ENCODE data around the gene BOC. TPM values are rescaled to one million over a fixed set of nuclear protein-coding genes. Genes with fewer than 3 reads are reported as not detected.
A peak's percentile ranks its signal among the peaks of the same experiment; 100 is the strongest.

BOC gene
- total RNA-seq, 2 donors from 2014 or later = 0.66 TPM; not detected in 1

- Mint-ChIP-seq H3K27me3 (peaks cover 7% of the 10 kb centered on the region), H3K4me1 (no peaks in the 10 kb centered on the region), H3K36me3 (ENCODE audit: low read depth) (no peaks in the 10 kb centered on the region), H3K4me3 (no peak overlapping the region), H3K9me3 (no peaks in the 10 kb centered on the region), H3K27ac (no peak overlapping the region)
- no peak for ATAC-seq (replicated peaks)
These were observed 15.8 kb downstream of the BOC start for GRCh38 chr3:113227146-113227545.

GRCh38 chr3:113228498-113229286, 17.3 kb downstream of the BOC start:
- no peaks in the 10 kb centered on the region for H3K36me3 Mint-ChIP-seq (ENCODE audit: low read depth)
- no peak overlapping the region for H3K4me3 Mint-ChIP-seq
- no peak overlapping the region for H3K27ac Mint-ChIP-seq
- no peaks in the 10 kb centered on the region for H3K9me3 Mint-ChIP-seq
- peaks cover 7% of the 10 kb centered on the region for H3K27me3 Mint-ChIP-seq
- H3K4me1 Mint-ChIP-seq = no peaks in the 10 kb centered on the region
- no peak for ATAC-seq (replicated peaks)

GRCh38 chr3:113231391-113231790, 20.0 kb downstream of the BOC start:
- ATAC-seq (replicated peaks) = peak; percentile 87
- Mint-ChIP-seq H3K27me3 (peaks cover 9% of the 10 kb centered on the region), H3K36me3 (ENCODE audit: low read depth) (no peaks in the 10 kb centered on the region), H3K27ac (no peak overlapping the region), H3K4me1 (no peaks in the 10 kb centered on the region), H3K9me3 (no peaks in the 10 kb centered on the region), H3K4me3 (no peak overlapping the region)

- no peak overlapping the region for H3K4me3 Mint-ChIP-seq
- ATAC-seq (replicated peaks) = peak; percentile 87
- H3K36me3 Mint-ChIP-seq (ENCODE audit: low read depth) = no peaks in the 10 kb centered on the region
- no peak overlapping the region for H3K27ac Mint-ChIP-seq
- no peaks in the 10 kb centered on the region for H3K4me1 Mint-ChIP-seq
- no peaks in the 10 kb centered on the region for H3K9me3 Mint-ChIP-seq
- H3K27me3 Mint-ChIP-seq = peaks cover 9% of the 10 kb centered on the region
These were observed 20.5 kb downstream of the BOC start for GRCh38 chr3:113231827-113232253.

- H3K36me3 Mint-ChIP-seq (ENCODE audit: low read depth) = no peaks in the 10 kb centered on the region
- H3K4me3 Mint-ChIP-seq = no peak overlapping the region
- no peaks in the 10 kb centered on the region for H3K9me3 Mint-ChIP-seq
- no peak for ATAC-seq (replicated peaks)
- peaks cover 9% of the 10 kb centered on the region for H3K27me3 Mint-ChIP-seq
- H3K4me1 Mint-ChIP-seq = no peaks in the 10 kb centered on the region
- no peak overlapping the region for H3K27ac Mint-ChIP-seq
These were observed 21.0 kb downstream of the BOC start for GRCh38 chr3:113232342-113232741.

- no peaks in the 10 kb centered on the region for H3K9me3 Mint-ChIP-seq
- ATAC-seq (replicated peaks) = no peak
- H3K36me3 Mint-ChIP-seq (ENCODE audit: low read depth) = no peaks in the 10 kb centered on the region
- H3K27me3 Mint-ChIP-seq = peaks cover 9% of the 10 kb centered on the region
- no peak overlapping the region for H3K4me3 Mint-ChIP-seq
- no peak overlapping the region for H3K27ac Mint-ChIP-seq
- no peaks in the 10 kb centered on the region for H3K4me1 Mint-ChIP-seq
These were observed 22.1 kb downstream of the BOC start for GRCh38 chr3:113233497-113233896.

GRCh38 chr3:113234028-113234427, 22.7 kb downstream of the BOC start:
- Mint-ChIP-seq H3K27me3 (peaks cover 10% of the 10 kb centered on the region), H3K9me3 (no peaks in the 10 kb centered on the region), H3K27ac (no peak overlapping the region), H3K4me3 (no peak overlapping the region), H3K36me3 (ENCODE audit: low read depth) (no peaks in the 10 kb centered on the region), H3K4me1 (no peaks in the 10 kb centered on the region)
- no peak for ATAC-seq (replicated peaks)

- Mint-ChIP-seq H3K4me1 (no peaks in the 10 kb centered on the region), H3K4me3 (no peak overlapping the region), H3K9me3 (no peaks in the 10 kb centered on the region), H3K36me3 (ENCODE audit: low read depth) (no peaks in the 10 kb centered on the region), H3K27ac (no peak overlapping the region), H3K27me3 (peaks cover 13% of the 10 kb centered on the region)
- ATAC-seq (replicated peaks) = no peak
These were observed 23.4 kb downstream of the BOC start for GRCh38 chr3:113234688-113235260.

GRCh38 chr3:113238503-113238902, 27.1 kb downstream of the BOC start:
- H3K9me3 Mint-ChIP-seq = no peaks in the 10 kb centered on the region
- ATAC-seq (replicated peaks) = no peak
- H3K36me3 Mint-ChIP-seq (ENCODE audit: low read depth) = no peaks in the 10 kb centered on the region
- H3K27me3 Mint-ChIP-seq = peaks cover 19% of the 10 kb centered on the region
- no peak overlapping the region for H3K4me3 Mint-ChIP-seq
- no peak overlapping the region for H3K27ac Mint-ChIP-seq
- no peaks in the 10 kb centered on the region for H3K4me1 Mint-ChIP-seq

- H3K27me3 Mint-ChIP-seq = peaks cover 25% of the 10 kb centered on the region
- ATAC-seq (replicated peaks) = no peak
- no peak overlapping the region for H3K4me3 Mint-ChIP-seq
- H3K9me3 Mint-ChIP-seq = no peaks in the 10 kb centered on the region
- H3K4me1 Mint-ChIP-seq = no peaks in the 10 kb centered on the region
- no peak overlapping the region for H3K27ac Mint-ChIP-seq
- H3K36me3 Mint-ChIP-seq (ENCODE audit: low read depth) = no peaks in the 10 kb centered on the region
These were observed 29.5 kb downstream of the BOC start for GRCh38 chr3:113240841-113241240.

GRCh38 chr3:113241292-113242095, 30.1 kb downstream of the BOC start:
- Mint-ChIP-seq H3K4me3 (no peak overlapping the region), H3K27ac (peak overlapping the region; percentile 23), H3K27me3 (peaks cover 24% of the 10 kb centered on the region), H3K9me3 (no peaks in the 10 kb centered on the region), H3K36me3 (ENCODE audit: low read depth) (no peaks in the 10 kb centered on the region), H3K4me1 (no peaks in the 10 kb centered on the region)
- no peak for ATAC-seq (replicated peaks)

GRCh38 chr3:113242096-113242581, 30.8 kb downstream of the BOC start:
- peak overlapping the region; percentile 23 for H3K27ac Mint-ChIP-seq

GRCh38 chr3:113243071-113243470, 31.7 kb downstream of the BOC start:
- H3K27me3 Mint-ChIP-seq = peaks cover 29% of the 10 kb centered on the region
- H3K9me3 Mint-ChIP-seq = no peaks in the 10 kb centered on the region
- no peaks in the 10 kb centered on the region for H3K36me3 Mint-ChIP-seq (ENCODE audit: low read depth)
- ATAC-seq (replicated peaks) = no peak
- no peaks in the 10 kb centered on the region for H3K4me1 Mint-ChIP-seq
- H3K4me3 Mint-ChIP-seq = no peak overlapping the region
- H3K27ac Mint-ChIP-seq = no peak overlapping the region

More at GRCh38 chr3:113242096-113242581, 30.8 kb downstream of the BOC start:
- Mint-ChIP-seq H3K27me3 (peaks cover 29% of the 10 kb centered on the region), H3K36me3 (ENCODE audit: low read depth) (no peaks in the 10 kb centered on the region), H3K4me1 (no peaks in the 10 kb centered on the region), H3K4me3 (no peak overlapping the region), H3K9me3 (no peaks in the 10 kb centered on the region)
- ATAC-seq (replicated peaks) = no peak

GRCh38 chr3:113243846-113244245, 32.5 kb downstream of the BOC start:
- peaks cover 35% of the 10 kb centered on the region for H3K27me3 Mint-ChIP-seq
- H3K4me1 Mint-ChIP-seq = no peaks in the 10 kb centered on the region
- no peaks in the 10 kb centered on the region for H3K9me3 Mint-ChIP-seq
- ATAC-seq (replicated peaks) = no peak
- no peak overlapping the region for H3K27ac Mint-ChIP-seq
- no peak overlapping the region for H3K4me3 Mint-ChIP-seq
- no peaks in the 10 kb centered on the region for H3K36me3 Mint-ChIP-seq (ENCODE audit: low read depth)

All from activated T-helper 17 cell treated with anti-CD3 and anti-CD28 coated beads, Interleukin-2, amount 50 U/mL, for 72 hours (primary cell).